HepG2 (cell line): ENCODE measurements around the gene IGF2BP3. TPM values are rescaled to one million over a fixed set of nuclear protein-coding genes. Genes with fewer than 3 reads are reported as not detected.

Experiments used
- BCL3 ChIP-seq: sonication (generic); formaldehyde crosslinking; IDR thresholded peaks from 2 replicates; pipeline ENCODE4 v1.5.1; 2020; ENCODE audit warnings: mild to moderate bottlenecking, missing genetic modification reagents, moderate library complexity
- FOXK2 ChIP-seq: fragments of 450-650 bp; IDR thresholded peaks from 2 replicates; pipeline ENCODE4 v1.6.1; 2016
- GPBP1L1 ChIP-seq: sonication (generic); formaldehyde crosslinking; IDR thresholded peaks from 2 replicates; pipeline ENCODE4 v1.5.0; 2020; ENCODE audit warnings: mild to moderate bottlenecking, missing genetic modification reagents
- HNF1B ChIP-seq: sonication (generic); formaldehyde crosslinking; IDR thresholded peaks from 2 replicates; pipeline ENCODE4 v1.5.1; 2020; ENCODE audit warnings: mild to moderate bottlenecking, moderate library complexity, missing genetic modification reagents
- MTF1 ChIP-seq: sonication (generic); formaldehyde crosslinking; IDR thresholded peaks from 2 replicates; pipeline ENCODE4 v1.5.0; 2020; ENCODE audit warnings: missing genetic modification reagents
- SPEN ChIP-seq: sonication (generic); formaldehyde crosslinking; IDR thresholded peaks from 2 replicates; pipeline ENCODE4 v1.5.1; 2020; ENCODE audit warnings: low read depth, mild to moderate bottlenecking, missing genetic modification reagents
- TRIM22 ChIP-seq: fragments of 450-650 bp; IDR thresholded peaks from 2 replicates; pipeline ENCODE4 v1.6.1; 2017
- ZBTB43 ChIP-seq: sonication (generic); formaldehyde crosslinking; conservative IDR thresholded peaks from 2 replicates; pipeline ENCODE4 v1.4.0; 2020; ENCODE audit warnings: missing genetic modification reagents
- ZGPAT ChIP-seq: IDR thresholded peaks from 2 replicates; pipeline ENCODE4 v1.6.1; 2016; ENCODE audit warnings: mild to moderate bottlenecking
- ZNF329 ChIP-seq: sonication (generic); formaldehyde crosslinking; IDR thresholded peaks from 2 replicates; pipeline ENCODE4 v1.9.0; 2021; ENCODE audit warnings: low read depth, mild to moderate bottlenecking, missing genetic modification reagents
- ZNF646 ChIP-seq: sonication (generic); formaldehyde crosslinking; IDR thresholded peaks from 2 replicates; pipeline ENCODE4 v1.9.0; 2021; ENCODE audit warnings: mild to moderate bottlenecking, missing genetic modification reagents
- polyA plus RNA-seq, 8 experiments: library from polyadenylated mRNA; depleted of rRNA in 3 of 8; stranded (reverse) in 7 of 8; unstranded in 1 of 8; fragments of >200 nt; fragmentation: Illumina TruSeq in 4 of 8; extraction: Trizol in 4 of 8; gene quantifications; 2 replicates each; pipeline versions ENCODE4 v1.2.1 to v1.2.3, GENCODE V29; 2011 to 2016; ENCODE audit warnings: low read depth in 4 of 8, missing spikeins in 1 of 8, mixed read lengths in 1 of 8; ENCODE audit not compliant: insufficient read depth in 1 of 8
- total RNA-seq, 5 experiments: library from RNA; depleted of rRNA; stranded (reverse); fragments of >200 nt; fragmentation: Illumina TruSeq; extraction: Trizol; gene quantifications; 2 replicates each; pipeline ENCODE4 v1.2.3, GENCODE V29; 2016; ENCODE audit warnings: low read depth in 1 of 5

Gene IGF2BP3
- total and polyA plus RNA-seq, 2 of the 13 experiments (the other 11 are each of a cell fraction or from before 2014, with no cell fraction given) = 37.7 to 39.5 TPM

GRCh38 chr7:23298885-23299769 lies 171.2 kb downstream of the IGF2BP3 start, which contains the start of gene MALSU1 (continued):
- TF ChIP-seq ZNF329 (CRISPR knock-in tag) (0 out of 2 replicates have a peak, but pooled peaks have one; percentile 64), ZBTB43 (CRISPR knock-in tag) (0 out of 2 replicates have a peak, but pooled peaks have one; percentile 39), FOXK2 (peak; percentile 20; the same call in 1 of the 2 replicates), GPBP1L1 (CRISPR knock-in tag) (no peak), SPEN (CRISPR knock-in tag) (peak; percentile 43; the same call in 1 of the 2 replicates), MTF1 (CRISPR knock-in tag) (no peak), ZNF646 (no peak), HNF1B (CRISPR knock-in tag) (peak; percentile 85), TRIM22 (no peak), BCL3 (CRISPR knock-in tag) (peak; percentile 79), ZGPAT (peak; percentile 86)
